OCI-LY1 (cell line): ENCODE results near the gene RBM20.
"Not testable (repeated sequence)": the region's sequence is repeated elsewhere in the genome, so short reads cannot be mapped to it uniquely, and the experiment has no call there.

Source experiments
- H2AFZ ChIP-seq: fragments of 200-600 bp; sonication (generic), shearing (Covaris generic); 2 replicates; pipeline ENCODE4 v1.6.0; 2014; ENCODE audit warnings: antibody characterized with exemption, mild to moderate bottlenecking, low read length
- H3F3A ChIP-seq: fragments of 200-600 bp; sonication (generic), shearing (Covaris generic); 2 replicates; pipeline ENCODE4 v1.6.0; 2014; ENCODE audit warnings: mild to moderate bottlenecking, antibody characterized with exemption, low read length, moderate library complexity; ENCODE audit not compliant: insufficient read depth
- H3K27ac ChIP-seq: fragments of 200-600 bp; sonication (generic); 2 replicates; pipeline ENCODE4 v1.5.1; 2014; ENCODE audit warnings: low read length, mixed run types, mild to moderate bottlenecking, low read depth; ENCODE audit not compliant: poor library complexity, severe bottlenecking
- H3K27me3 ChIP-seq: fragments of 200-600 bp; sonication (generic); 2 replicates; pipeline ENCODE4 v1.6.0; 2014; ENCODE audit warnings: antibody characterized with exemption, mild to moderate bottlenecking, low read length, moderate library complexity; ENCODE audit not compliant: insufficient read depth
- H3K36me3 ChIP-seq: fragments of 200-600 bp; sonication (generic); 2 replicates; pipeline ENCODE4 v1.6.1; 2014; ENCODE audit warnings: mild to moderate bottlenecking, antibody characterized with exemption, low read length, moderate library complexity, mixed read lengths; ENCODE audit not compliant: insufficient read depth
- H3K4me1 ChIP-seq: fragments of 200-600 bp; sonication (generic); 2 replicates; pipeline ENCODE4 v1.5.1; 2014; ENCODE audit warnings: mild to moderate bottlenecking, low read length, moderate library complexity; ENCODE audit not compliant: insufficient read depth, severe bottlenecking
- H3K4me2 ChIP-seq: fragments of 200-600 bp; sonication (generic), shearing (Covaris generic); 2 replicates; pipeline ENCODE4 v1.6.1; 2014; ENCODE audit warnings: low read length
- H3K4me3 ChIP-seq: fragments of 200-600 bp; sonication (generic); 2 replicates; pipeline ENCODE4 v1.5.1; 2014; ENCODE audit warnings: low read length, low read depth, mild to moderate bottlenecking, mixed read lengths; ENCODE audit not compliant: poor library complexity, severe bottlenecking
- H3K79me2 ChIP-seq: fragments of 200-600 bp; shearing (Covaris generic); 2 replicates; pipeline ENCODE4 v1.6.1; 2016; ENCODE audit warnings: mixed run types, low read length, mixed read lengths; ENCODE audit not compliant: insufficient read depth
- H3K9ac ChIP-seq: fragments of 200-600 bp; sonication (generic), shearing (Covaris generic); 2 replicates; pipeline ENCODE4 v1.6.1; 2014; ENCODE audit warnings: mild to moderate bottlenecking, low read length, mixed read lengths
- H3K9me2 ChIP-seq: fragments of 200-600 bp; sonication (generic), shearing (Covaris generic); 2 replicates; pipeline ENCODE4 v1.6.1; 2014; ENCODE audit warnings: low read depth, mild to moderate bottlenecking, low read length, mixed read lengths
- H3K9me3 ChIP-seq: fragments of 200-600 bp; shearing (Covaris generic); 2 replicates; pipeline ENCODE4 v1.6.1; 2014; ENCODE audit warnings: low read length, mixed read lengths
- H4K20me1 ChIP-seq: fragments of 200-600 bp; sonication (generic), shearing (Covaris generic); 2 replicates; pipeline ENCODE4 v1.6.0; 2016; ENCODE audit warnings: mild to moderate bottlenecking, low read length; ENCODE audit not compliant: insufficient read depth
- CTCF ChIP-seq: fragments of 200-600 bp; sonication (generic), shearing (Covaris generic); IDR thresholded peaks from 2 replicates; pipeline ENCODE4 v1.5.1; 2017; ENCODE audit warnings: mild to moderate bottlenecking, antibody characterized with exemption, low read length, moderate library complexity, mixed read lengths
- EZH2 ChIP-seq: fragments of 200-600 bp; sonication (generic), shearing (Covaris generic); IDR thresholded peaks from 2 replicates; pipeline ENCODE4 v1.8.0; 2017; ENCODE audit warnings: borderline replicate concordance, mixed run types, mild to moderate bottlenecking, antibody characterized with exemption, low read length, moderate library complexity, mixed read lengths

Gene RBM20

GRCh38 chr10:110704070-110704469, 59.9 kb downstream of the RBM20 start:
- Histone ChIP-seq H3K27ac (no peak overlapping the region), H3K36me3 (no peaks in the 10 kb centered on the region), H3K4me1 (peaks cover 7% of the 10 kb centered on the region), H3K9me3 (no peaks in the 10 kb centered on the region), H3F3A (no peaks in the 10 kb centered on the region), H3K9me2 (no peaks in the 10 kb centered on the region), H2AFZ (no peak overlapping the region), H4K20me1 (no peaks in the 10 kb centered on the region), H3K27me3 (no peaks in the 10 kb centered on the region), H3K79me2 (no peaks in the 10 kb centered on the region), H3K4me2 (no peak overlapping the region), H3K4me3 (no peak overlapping the region), H3K9ac (no peak overlapping the region)
- TF ChIP-seq EZH2 (no peak), CTCF (no peak)

GRCh38 chr10:110704906-110705476, 60.9 kb downstream of the RBM20 start:
- Histone ChIP-seq H3K27ac (no peak overlapping the region), H3K27me3 (no peaks in the 10 kb centered on the region), H3F3A (no peaks in the 10 kb centered on the region), H3K9me2 (no peaks in the 10 kb centered on the region), H4K20me1 (no peaks in the 10 kb centered on the region), H3K4me2 (no peak overlapping the region), H2AFZ (no peak overlapping the region), H3K4me1 (peaks cover 5% of the 10 kb centered on the region), H3K4me3 (no peak overlapping the region), H3K9me3 (no peaks in the 10 kb centered on the region), H3K36me3 (no peaks in the 10 kb centered on the region), H3K9ac (no peak overlapping the region), H3K79me2 (no peaks in the 10 kb centered on the region)
- TF ChIP-seq EZH2 (no peak), CTCF (no peak)

GRCh38 chr10:110705596-110705995, 61.5 kb downstream of the RBM20 start:
- H3K9ac ChIP-seq, H3K9me3 ChIP-seq, H3K27ac ChIP-seq, H3K27me3 ChIP-seq, H3K4me1 ChIP-seq, H3K4me3 ChIP-seq, H3F3A ChIP-seq, H3K9me2 ChIP-seq, H4K20me1 ChIP-seq, H2AFZ ChIP-seq, H3K4me2 ChIP-seq, H3K36me3 ChIP-seq, H3K79me2 ChIP-seq: not testable (repeated sequence)

- no peak overlapping the region for H3K4me3 ChIP-seq
- H3K27me3 ChIP-seq = no peaks in the 10 kb centered on the region
- no peak overlapping the region for H2AFZ ChIP-seq
- no peaks in the 10 kb centered on the region for H3K9me3 ChIP-seq
- no peaks in the 10 kb centered on the region for H3K4me1 ChIP-seq
- no peak for TF ChIP-seq CTCF
- TF ChIP-seq EZH2 = no peak
- H3K36me3 ChIP-seq = no peaks in the 10 kb centered on the region
- no peak overlapping the region for H3K27ac ChIP-seq
- H3K79me2 ChIP-seq = no peaks in the 10 kb centered on the region
- no peak overlapping the region for H3K9ac ChIP-seq
- H4K20me1 ChIP-seq = no peaks in the 10 kb centered on the region
- H3F3A ChIP-seq = no peaks in the 10 kb centered on the region
- no peaks in the 10 kb centered on the region for H3K9me2 ChIP-seq
- no peak overlapping the region for H3K4me2 ChIP-seq
Measured at GRCh38 chr10:110706690-110707098, 62.6 kb downstream of the RBM20 start.
